Gastrocnemius medialis (tissue), 4 donors: ENCODE results near the gene BTNL8. TPM values are rescaled to one million over a fixed set of nuclear protein-coding genes. Genes with fewer than 3 reads are reported as not detected.

Source experiments
- ATAC-seq, 2 donors: fragments of 150-250 bp; one replicate each; pipeline ENCODE4 v1.9.1; 2016
- DNase-seq, 2 donors: peaks; one replicate each; pipeline ENCODE4 v3.0.0-alpha.2; 2019
- H3K27ac ChIP-seq, 4 donors: fragments of 200-600 bp; sonication (generic); 1 replicate in 1 of 4; 2 replicates in 3 of 4; pipeline ENCODE4 v1.5.1; 2016 to 2018; ENCODE audit warnings: mild to moderate bottlenecking in 2 of 4, moderate library complexity in 1 of 4
- H3K27me3 ChIP-seq, 3 donors: fragments of 200-600 bp; sonication (generic) in 2 of 3; 1 replicate in 1 of 3; 2 replicates in 2 of 3; pipeline versions ENCODE4 v1.5.1 to v1.6.0; 2016 to 2019; ENCODE audit warnings: mild to moderate bottlenecking in 1 of 3, moderate library complexity in 1 of 3
- H3K36me3 ChIP-seq, 2 donors: fragments of 200-600 bp; sonication (generic) in 1 of 2; one replicate each; pipeline ENCODE4 v1.5.1; 2017 to 2018
- H3K4me1 ChIP-seq, 2 donors: fragments of 200-600 bp; sonication (generic) in 1 of 2; one replicate each; pipeline ENCODE4 v1.5.1; 2016 to 2017; ENCODE audit warnings: mild to moderate bottlenecking in 2 of 2
- H3K4me3 ChIP-seq, 4 donors: fragments of 200-600 bp; sonication (generic) in 3 of 4; 1 replicate in 1 of 4; 2 replicates in 3 of 4; pipeline ENCODE4 v1.5.1; 2016 to 2019; ENCODE audit warnings: mild to moderate bottlenecking in 2 of 4
- H3K9me3 ChIP-seq, 3 donors: fragments of 200-600 bp; sonication (generic) in 2 of 3; 1 replicate in 1 of 3; 2 replicates in 2 of 3; pipeline ENCODE4 v1.5.1; 2016 to 2019
- CTCF ChIP-seq, 5 experiments: fragments of 450-650 bp in 3 of 5; fragments of 200-600 bp in 2 of 5; sonication (generic) in 2 of 5; IDR thresholded peaks in 4 of 5; conservative IDR thresholded peaks in 1 of 5; 1 replicate in 4 of 5; 2 replicates in 1 of 5; pipeline ENCODE4 v1.5.1; 2016 to 2019; ENCODE audit warnings: antibody characterized with exemption in 5 of 5, mild to moderate bottlenecking in 3 of 5, moderate library complexity in 3 of 5
- POLR2A ChIP-seq, 2 donors: fragments of 450-650 bp; IDR thresholded peaks; one replicate each; pipeline ENCODE4 v1.6.1; 2017; ENCODE audit warnings: antibody characterized with exemption in 2 of 2, mild to moderate bottlenecking in 2 of 2, moderate library complexity in 2 of 2
- in situ Hi-C, 4 donors: fragments of 200-750 bp; cut with MboI; loops; one replicate each; pipeline versions ENCODE4 v1.15.0 to v1.8.0; 2017; ENCODE audit warnings: low sequenced_read_pairs in 4 of 4
- intact Hi-C: fragments of 100-400 bp; cut with DNase I; formaldehyde crosslinking; loops from one replicate; pipeline ENCODE4 v1.15.1; 2023; ENCODE audit warnings: low total_unique reads
- total RNA-seq, 4 donors: library from RNA; depleted of rRNA; stranded (reverse); fragments of >200 nt; gene quantifications; one replicate each; pipeline versions ENCODE4 v1.1.0 to v1.2.3, GENCODE V29; 2016

Gene BTNL8
- under 1 TPM in 3 of 4 donors, not detected in 1; 0.20 to 0.59 (median 0.22) TPM for total RNA-seq

- H3K27ac ChIP-seq = peak within 1 kb of the TSS; percentile 41 to 67 (median 48)
- no peaks in the 10 kb centered on the region for H3K36me3 ChIP-seq
- H3K9me3 ChIP-seq = no peaks in the 10 kb centered on the region
- TF ChIP-seq CTCF (IDR thresholded peaks at IDR 0.05 in 4 of 5, conservative IDR thresholded peaks at IDR 0.05 in 1 of 5) (no peak), POLR2A (IDR thresholded peaks at IDR 0.05) (no peak)
- H3K4me3 ChIP-seq = no peak within 1 kb of the TSS
- in situ Hi-C loops (no loop called here), intact Hi-C loops (no loop called here)
- H3K27me3 ChIP-seq = no peaks in the 10 kb centered on the region
- peak; percentile 92 to 93 for ATAC-seq
- DNase-seq = peak; percentile 7 to 21
- H3K4me1 ChIP-seq = no peaks in the 10 kb centered on the region
Measured at GRCh38 chr5:180898621-180899246, at the start of gene BTNL8. BTNL8 (plus strand) TSS chr5:180899159; CDS start chr5:180899311, 152 bp downstream.

GRCh38 chr5:180849827-180850226 lies 49.1 kb upstream of the BTNL8 start:
- in situ Hi-C loops (no loop called here), intact Hi-C loops (no loop called here)
- DNase-seq (no peak), ATAC-seq (no peak)
- no peak for TF ChIP-seq CTCF (IDR thresholded peaks at IDR 0.05 in 4 of 5, conservative IDR thresholded peaks at IDR 0.05 in 1 of 5)
- no peak for TF ChIP-seq POLR2A (IDR thresholded peaks at IDR 0.05)
- H3K4me3 ChIP-seq = no peak overlapping the region
- H3K27ac ChIP-seq = no peak overlapping the region
- H3K36me3 ChIP-seq = peaks cover 8 to 29% of the 10 kb centered on the region in 2 donors
- H3K9me3 ChIP-seq = no peaks in the 10 kb centered on the region
- no peaks in the 10 kb centered on the region for H3K27me3 ChIP-seq
- no peaks in the 10 kb centered on the region for H3K4me1 ChIP-seq

- in situ Hi-C loops (no loop called here), intact Hi-C loops (no loop called here)
- H3K27ac ChIP-seq = no peak overlapping the region
- H3K9me3 ChIP-seq = no peaks in the 10 kb centered on the region
- DNase-seq = no peak
- H3K4me1 ChIP-seq = no peaks in the 10 kb centered on the region
- peaks cover 8 to 29% of the 10 kb centered on the region in 2 donors for H3K36me3 ChIP-seq
- H3K4me3 ChIP-seq = no peak overlapping the region
- TF ChIP-seq CTCF (IDR thresholded peaks at IDR 0.05 in 4 of 5, conservative IDR thresholded peaks at IDR 0.05 in 1 of 5) (no peak), POLR2A (IDR thresholded peaks at IDR 0.05) (no peak)
- ATAC-seq = no peak
- H3K27me3 ChIP-seq = no peaks in the 10 kb centered on the region
Measured at GRCh38 chr5:180850434-180851078, 48.4 kb upstream of the BTNL8 start.

- TF ChIP-seq CTCF (IDR thresholded peaks at IDR 0.05 in 4 of 5, conservative IDR thresholded peaks at IDR 0.05 in 1 of 5) (no peak), POLR2A (IDR thresholded peaks at IDR 0.05) (no peak)
- Histone ChIP-seq H3K4me3 (no peak overlapping the region), H3K27me3 (no peaks in the 10 kb centered on the region), H3K4me1 (no peaks in the 10 kb centered on the region), H3K9me3 (no peaks in the 10 kb centered on the region), H3K36me3 (peaks cover 8 to 29% of the 10 kb centered on the region in 2 donors), H3K27ac (no peak overlapping the region)
- DNase-seq (no peak), ATAC-seq (no peak)
- in situ Hi-C loops = no loop called here
- intact Hi-C loops = no loop called here
Measured at GRCh38 chr5:180852495-180852894, 46.5 kb upstream of the BTNL8 start.
